AG08396 (cell line): ENCODE data around the gene DDR2.
"Not testable (repeated sequence)": the region's sequence is repeated elsewhere in the genome, so short reads cannot be mapped to it uniquely, and the experiment has no call there.

Experiments
- DNase-seq: peaks from one replicate; pipeline ENCODE4 v3.0.0; 2012; ENCODE audit warnings: low spot score, mixed read lengths

The DDR2 gene

GRCh38 chr1:162725301-162725837 is 93.1 kb downstream of the DDR2 start:
- no peak for DNase-seq

GRCh38 chr1:162726555-162726954 is 94.3 kb downstream of the DDR2 start:
- no peak for DNase-seq

- not testable (repeated sequence) for DNase-seq
Measured at GRCh38 chr1:162727493-162727892, 95.2 kb downstream of the DDR2 start.

- DNase-seq, result no peak
Measured at GRCh38 chr1:162728573-162728972, 96.3 kb downstream of the DDR2 start.

- not testable (repeated sequence) for DNase-seq
Measured at GRCh38 chr1:162729195-162729774, 97.0 kb downstream of the DDR2 start.

- DNase-seq, result no peak
Measured at GRCh38 chr1:162732094-162732493, 99.8 kb downstream of the DDR2 start.

GRCh38 chr1:162732566-162733335 is 100.5 kb downstream of the DDR2 start:
- DNase-seq, result no peak

GRCh38 chr1:162733336-162733590 is 101.0 kb downstream of the DDR2 start:
- no peak for DNase-seq

- DNase-seq, result no peak
Measured at GRCh38 chr1:162734047-162734446, 101.8 kb downstream of the DDR2 start.

- no peak for DNase-seq
Measured at GRCh38 chr1:162736184-162736583, 103.9 kb downstream of the DDR2 start.

- DNase-seq, result no peak
Measured at GRCh38 chr1:162736633-162737067, 104.4 kb downstream of the DDR2 start.

GRCh38 chr1:162740755-162741154 is 108.5 kb downstream of the DDR2 start:
- no peak for DNase-seq

- DNase-seq, result no peak
Measured at GRCh38 chr1:162741574-162741973, 109.3 kb downstream of the DDR2 start.

GRCh38 chr1:162746264-162746942 is 114.1 kb downstream of the DDR2 start:
- DNase-seq, result not testable (repeated sequence)

GRCh38 chr1:162753001-162753658 is 120.9 kb downstream of the DDR2 start:
- DNase-seq, result no peak

GRCh38 chr1:162753998-162754585 is 121.8 kb downstream of the DDR2 start:
- DNase-seq, result no peak

- DNase-seq, result no peak
Measured at GRCh38 chr1:162755306-162755705, 123.0 kb downstream of the DDR2 start.

- DNase-seq, result no peak
Measured at GRCh38 chr1:162756523-162756922, 124.3 kb downstream of the DDR2 start.

GRCh38 chr1:162757476-162757875 is 125.2 kb downstream of the DDR2 start:
- DNase-seq, result no peak

- DNase-seq, result no peak
Measured at GRCh38 chr1:162765788-162766187, 133.5 kb downstream of the DDR2 start.

- peak; percentile 25 for DNase-seq
Measured at GRCh38 chr1:162772571-162773154, 140.4 kb downstream of the DDR2 start.

GRCh38 chr1:162774007-162774406 is 141.7 kb downstream of the DDR2 start:
- DNase-seq, result no peak
